IMR-90 (cell line): ENCODE data around the gene WIPI1. TPM values are rescaled to one million over a fixed set of nuclear protein-coding genes. Genes with fewer than 3 reads are reported as not detected.

ENCODE experiments used
- ATAC-seq: fragments of 200-7000 bp; cut with Tn5 transposase; 2 replicates; pipeline ENCODE4 v1.9.1; 2020; ENCODE audit warnings: low read depth, mild to moderate bottlenecking, moderate library complexity
- BruUV-seq: library from RNA; stranded (reverse); fragments of 400-500 nt; replicated peaks from 2 replicates; lab custom pipeline; 2021; lab: Mats Ljungman, UMichigan
- CTCF ChIA-PET: fragments of 300-600 bp; formaldehyde crosslinking; extraction: SDS; loops from one replicate; lab custom pipeline; 2021; ENCODE audit warnings: antibody characterized with exemption; lab: Yijun Ruan, JAX
- POLR2A ChIA-PET: fragments of 300-600 bp; sonication (Branson Sonifier 250); formaldehyde crosslinking; loops from one replicate; lab custom pipeline; 2022; ENCODE audit warnings: antibody characterized with exemption; ENCODE audit not compliant: unreplicated experiment; lab: Charles Lee
- DNase-seq: peaks from one replicate; pipeline ENCODE4 v3.0.0; 2013
- H2AFZ ChIP-seq: replicated peaks from 2 replicates; pipeline ENCODE3; 2013; ENCODE audit warnings: low read length, mild to moderate bottlenecking; ENCODE audit not compliant: poor library complexity
- H2AK5ac ChIP-seq: 2 replicates; pipeline ENCODE4 v1.6.1; 2013; ENCODE audit warnings: low read depth, low read length, inconsistent platforms
- H2AK9ac ChIP-seq: replicated peaks from 2 replicates; pipeline ENCODE3; 2013; ENCODE audit warnings: mild to moderate bottlenecking, low read depth, low read length, moderate library complexity; ENCODE audit not compliant: poor library complexity
- H2BK120ac ChIP-seq: 2 replicates; pipeline ENCODE4 v1.6.1; 2013; ENCODE audit warnings: low read depth, low read length, inconsistent platforms
- H2BK15ac ChIP-seq: 3 replicates; pipeline ENCODE4 v1.6.1; 2013; ENCODE audit warnings: low read depth, low read length, inconsistent platforms
- H2BK20ac ChIP-seq: 2 replicates; pipeline ENCODE4 v1.6.1; 2013; ENCODE audit warnings: low read depth, mild to moderate bottlenecking, inconsistent platforms, low read length, moderate library complexity
- H2BK5ac ChIP-seq: 2 replicates; pipeline ENCODE4 v1.6.1; 2013; ENCODE audit warnings: mild to moderate bottlenecking, low read depth, low read length, inconsistent platforms; ENCODE audit not compliant: poor library complexity, severe bottlenecking
- H3K14ac ChIP-seq: replicated peaks from 2 replicates; pipeline ENCODE4 v1.6.1; 2013; ENCODE audit warnings: low read depth, low read length, inconsistent platforms
- H3K18ac ChIP-seq: 2 replicates; pipeline ENCODE4 v1.6.1; 2013; ENCODE audit warnings: low read depth, low read length, control low read depth
- H3K23ac ChIP-seq: 2 replicates; pipeline ENCODE4 v1.6.1; 2013; ENCODE audit warnings: low read depth, low read length, inconsistent platforms
- H3K27ac ChIP-seq: 2 replicates; pipeline ENCODE4 v1.5.1; 2013; ENCODE audit warnings: mild to moderate bottlenecking, control low read depth, low read length; ENCODE audit not compliant: insufficient read depth
- H3K27me3 ChIP-seq: 2 replicates; pipeline ENCODE4 v1.6.1; 2013; ENCODE audit warnings: low read length; ENCODE audit not compliant: control insufficient read depth, insufficient read depth
- H3K36me3 ChIP-seq: 2 replicates; pipeline ENCODE4 v1.6.1; 2013; ENCODE audit warnings: low read length, mixed read lengths; ENCODE audit not compliant: control insufficient read depth, insufficient read depth
- H3K4ac ChIP-seq: 2 replicates; pipeline ENCODE4 v1.6.1; 2013; ENCODE audit warnings: low read depth, low read length, inconsistent platforms
- H3K4me1 ChIP-seq: 2 replicates; pipeline ENCODE4 v1.6.1; 2013; ENCODE audit warnings: low read length, mixed read lengths; ENCODE audit not compliant: control insufficient read depth, insufficient read depth
- H3K4me2 ChIP-seq: 2 replicates; pipeline ENCODE4 v1.6.1; 2013; ENCODE audit warnings: low read depth, mild to moderate bottlenecking, control low read depth, low read length, moderate library complexity
- H3K4me3 ChIP-seq: 2 replicates; pipeline ENCODE4 v1.5.1; 2013; ENCODE audit warnings: low read depth, mild to moderate bottlenecking, control low read depth, low read length, moderate library complexity; ENCODE audit not compliant: insufficient read depth
- H3K56ac ChIP-seq: 2 replicates; pipeline ENCODE4 v1.6.1; 2013; ENCODE audit warnings: low read length, inconsistent platforms; ENCODE audit not compliant: insufficient read depth; ENCODE audit errors: extremely low read depth
- H3K79me1 ChIP-seq, 2 experiments: 2 replicates each; pipeline ENCODE4 v1.6.1; 2013; ENCODE audit warnings: low read length in 2 of 2, inconsistent platforms in 1 of 2, low read depth in 1 of 2
- H3K9ac ChIP-seq: 2 replicates; pipeline ENCODE4 v1.6.1; 2013; ENCODE audit warnings: low read depth, low read length, control low read depth
- H3K9me1 ChIP-seq: 2 replicates; pipeline ENCODE4 v1.6.1; 2013; ENCODE audit warnings: low read length, inconsistent platforms; ENCODE audit not compliant: insufficient read depth
- H3K9me3 ChIP-seq: 2 replicates; pipeline ENCODE4 v1.6.1; 2013; ENCODE audit warnings: low read length; ENCODE audit not compliant: control insufficient read depth, insufficient read depth
- H4K20me1 ChIP-seq: 2 replicates; pipeline ENCODE4 v1.6.1; 2013; ENCODE audit warnings: low read length, inconsistent platforms; ENCODE audit not compliant: insufficient read depth
- H4K5ac ChIP-seq: 2 replicates; pipeline ENCODE4 v1.6.1; 2013; ENCODE audit warnings: mild to moderate bottlenecking, low read depth, low read length, control low read depth
- H4K8ac ChIP-seq, 2 experiments: 2 replicates each; pipeline ENCODE4 v1.6.1; 2013; ENCODE audit warnings: low read depth in 2 of 2, low read length in 2 of 2, control low read depth in 1 of 2, inconsistent platforms in 1 of 2
- H4K91ac ChIP-seq: 2 replicates; pipeline ENCODE4 v1.6.1; 2013; ENCODE audit warnings: low read depth, low read length, inconsistent platforms; ENCODE audit not compliant: insufficient read depth
- BHLHE40 ChIP-seq: fragments of 150-350 bp; IDR thresholded peaks from 2 replicates; pipeline ENCODE4 v1.6.1; 2016; ENCODE audit warnings: mild to moderate bottlenecking, low read depth, low read length
- CTCF ChIP-seq: conservative IDR thresholded peaks from 2 replicates; pipeline ENCODE4 v1.5.1; 2012; ENCODE audit warnings: mild to moderate bottlenecking, low read depth, low read length, improper control_type of control experiment
- FOS ChIP-seq: fragments of 150-350 bp; IDR thresholded peaks from 2 replicates; pipeline ENCODE4 v1.6.1; 2016; ENCODE audit warnings: low read depth, low read length
- RCOR1 ChIP-seq: IDR thresholded peaks from 2 replicates; pipeline ENCODE4 v1.6.1; 2012; ENCODE audit warnings: mild to moderate bottlenecking, low read length, improper control_type of control experiment; ENCODE audit not compliant: insufficient replicate concordance
- WGBS, 2 experiments: methylation state at CpG; one replicate each; pipeline versions ENCODE4 v1.1.5 to v1.1.7; 2013; ENCODE audit warnings: missing lambda C conversion rate in 2 of 2; ENCODE audit not compliant: insufficient read length in 1 of 2; ENCODE audit errors: extremely low coverage in 2 of 2; 5-methylcytosine and 5-hydroxymethylcytosine counted together
- dilution Hi-C: fragments of 300-500 bp; cut with HindIII; formaldehyde crosslinking; loops from one replicate; pipeline ENCODE4 v1.14.3; 2018; ENCODE audit warnings: low sequenced_read_pairs; ENCODE audit not compliant: unreplicated experiment
- in situ Hi-C: fragments of 300-500 bp; cut with MboI; formaldehyde crosslinking; loops from 3 replicates; pipeline ENCODE4 v1.14.3; 2019; ENCODE audit warnings: low sequenced_read_pairs, inconsistent platforms, mixed read lengths
- intact Hi-C: fragments of 100-400 bp; cut with micrococcal nuclease; formaldehyde crosslinking; loops from 2 replicates; pipeline ENCODE4 v1.10.0; 2022
- polyA plus RNA-seq, 3 experiments: library from polyadenylated mRNA; depleted of rRNA; stranded (reverse); fragments of >200 nt; gene quantifications; 2 replicates each; pipeline ENCODE4 v1.2.3, GENCODE V29; 2012; ENCODE audit warnings: low replicate concordance in 1 of 3
- total RNA-seq: library from RNA; depleted of rRNA; stranded (reverse); fragments of >200 nt; gene quantifications from 2 replicates; pipeline ENCODE4 v1.2.3, GENCODE V29; 2012

Gene WIPI1
- total and polyA plus RNA-seq, 2 of the 4 experiments (the other 2 are of a cell fraction), result 78.6 to 129 TPM

GRCh38 chr17:68446626-68447041 is 10.7 kb downstream of the WIPI1 start:
- Histone ChIP-seq H3K27ac (no peak overlapping the region), H4K5ac (no peak overlapping the region), H3K23ac (no peak overlapping the region), H3K36me3 (peaks cover 53% of the 10 kb centered on the region), H3K27me3 (no peaks in the 10 kb centered on the region), H3K9me1 (0 out of 2 replicates have a peak, but pooled peaks cover 3% of the 10 kb centered on the region), H3K4ac (no peak overlapping the region), H2AK5ac (no peak overlapping the region), H3K9ac (no peak overlapping the region), H2BK5ac (no peak overlapping the region), H2BK20ac (no peak overlapping the region), H2AK9ac (no peak overlapping the region), H3K56ac (no peak overlapping the region), H4K20me1 (no peaks in the 10 kb centered on the region), H3K79me1 (peaks cover 13 to 14% of the 10 kb centered on the region in 2 experiments; a peak in 3 of 4 replicates), H3K9me3 (no peaks in the 10 kb centered on the region), H3K4me3 (no peak overlapping the region), H4K91ac (no peak overlapping the region), H2AFZ (no peak overlapping the region), H2BK120ac (no peak overlapping the region), H3K14ac (no peak overlapping the region), H3K4me1 (no peaks in the 10 kb centered on the region; the same call in 1 of the 2 replicates), H3K18ac (no peak overlapping the region), H3K4me2 (no peak overlapping the region), H4K8ac (no peak overlapping the region), H2BK15ac (no peak overlapping the region)
- in situ Hi-C loops, result no loop called here
- intact Hi-C loops, result no loop called here
- no peak for TF ChIP-seq FOS
- no peak for TF ChIP-seq CTCF
- no peak for TF ChIP-seq RCOR1
- TF ChIP-seq BHLHE40, result no peak
- ChIA-PET POLR2A (no interaction called here), CTCF (no interaction called here)
- DNase-seq (no peak), ATAC-seq (no peak)
- no TSS peak for BruUV-seq
- whole genome bisulfite sequencing, 2 experiments, result 100% methylated on average over 1 of the region's 9 CpGs; no CpG with 5 or more reads in 1 of the 2 experiments
- dilution Hi-C loops, result no loop called here
